ENCODE measurements around the gene PPIC. TPM values are rescaled to one million over a fixed set of nuclear protein-coding genes. Genes with fewer than 3 reads are reported as not detected.

Gene PPIC
- polyA plus RNA-seq, 6 donors from 2014 or later, result not detected

Other genes with a start within 250 kb of the PPIC start
- 1 to 10 TPM in 4 of 6 donors, under 1 TPM in 2; 0.65 to 2.9 (median 2.1) TPM for gene SNX24, start 191.1 kb downstream of the PPIC start, polyA plus RNA-seq (ENCODE audit: low read depth in 6 of 6)
- gene PRDM6, start 52.5 kb upstream of the PPIC start, polyA plus RNA-seq (ENCODE audit: low read depth in 6 of 6), result not detected